Epidermal melanocyte (primary cell): ENCODE results near the gene FBXO10.
"Not testable (repeated sequence)": the region's sequence is repeated elsewhere in the genome, so short reads cannot be mapped to it uniquely, and the experiment has no call there.

Experiments
- DNase-seq: peaks from one replicate; pipeline ENCODE4 v3.0.0; 2011; ENCODE audit warnings: low spot score; ENCODE audit not compliant: insufficient read length

FBXO10 gene

GRCh38 chr9:37575921-37576721, at the start of gene FBXO10:
Gene FBXO10, minus strand, starts transcription at chr9:37576380. Its CDS starts 34,612 bp downstream, at chr9:37541768.
- no peak for DNase-seq

- DNase-seq = no peak
Observed at GRCh38 chr9:37625758-37626147, 49.6 kb upstream of the FBXO10 start.

GRCh38 chr9:37625036-37625757, 49.0 kb upstream of the FBXO10 start:
- DNase-seq = no peak

- no peak for DNase-seq
Observed at GRCh38 chr9:37624073-37624472, 47.9 kb upstream of the FBXO10 start.

GRCh38 chr9:37623267-37623666, 47.1 kb upstream of the FBXO10 start:
- no peak for DNase-seq

GRCh38 chr9:37622462-37622861, 46.3 kb upstream of the FBXO10 start:
- no peak for DNase-seq

GRCh38 chr9:37621273-37622121, 45.3 kb upstream of the FBXO10 start:
- DNase-seq = no peak

- DNase-seq = no peak
Observed at GRCh38 chr9:37620396-37620795, 44.2 kb upstream of the FBXO10 start.

- no peak for DNase-seq
Observed at GRCh38 chr9:37619806-37620205, 43.6 kb upstream of the FBXO10 start.

GRCh38 chr9:37618817-37619216, 42.6 kb upstream of the FBXO10 start:
- DNase-seq = no peak

GRCh38 chr9:37617832-37618231, 41.7 kb upstream of the FBXO10 start:
- no peak for DNase-seq

- DNase-seq = no peak
Observed at GRCh38 chr9:37617161-37617560, 41.0 kb upstream of the FBXO10 start.

- DNase-seq = no peak
Observed at GRCh38 chr9:37611961-37612360, 35.8 kb upstream of the FBXO10 start.

GRCh38 chr9:37611014-37611413, 34.8 kb upstream of the FBXO10 start:
- no peak for DNase-seq

GRCh38 chr9:37609735-37610397, 33.7 kb upstream of the FBXO10 start:
- no peak for DNase-seq

- no peak for DNase-seq
Observed at GRCh38 chr9:37608250-37608649, 32.1 kb upstream of the FBXO10 start.

- no peak for DNase-seq
Observed at GRCh38 chr9:37604296-37604695, 28.1 kb upstream of the FBXO10 start.

- DNase-seq = no peak
Observed at GRCh38 chr9:37602817-37603216, 26.6 kb upstream of the FBXO10 start.

- not testable (repeated sequence) for DNase-seq
Observed at GRCh38 chr9:37602061-37602460, 25.9 kb upstream of the FBXO10 start.

GRCh38 chr9:37596504-37596903, 20.3 kb upstream of the FBXO10 start:
- no peak for DNase-seq

GRCh38 chr9:37593883-37594448, 17.8 kb upstream of the FBXO10 start:
- no peak for DNase-seq
